ENCODE results near the gene GABRB3. TPM values are rescaled to one million over a fixed set of nuclear protein-coding genes. Genes with fewer than 3 reads are reported as not detected.

The GABRB3 gene
- total and polyA plus RNA-seq, 2 of the 8 experiments (the other 6 are each of a cell fraction or from before 2014, with no cell fraction given), result 98.8 to 163 TPM

- H4K91ac ChIP-seq (replicated peaks; ENCODE audit: insufficient read length, low read length), result no peak overlapping the region
- H3K9ac ChIP-seq (replicated peaks in 1 of 4; ENCODE audit: extremely low read depth in 1 of 4, low read depth in 3 of 4, low read length in 3 of 4), result no peak overlapping the region
- ChIA-PET CTCF (ENCODE audit: partially characterized antibody) (no interaction called here), POLR2A (ENCODE audit: partially characterized antibody) (no interaction called here)
- H2BK20ac ChIP-seq (ENCODE audit: low read length), result no peak overlapping the region
- H3K4me1 ChIP-seq (replicated peaks in 1 of 4; ENCODE audit: control insufficient read depth in 3 of 4, insufficient read depth in 4 of 4, low read length in 3 of 4), result peaks cover 5 to 11% (median 11%) of the 10 kb centered on the region in 4 experiments
- no peak for TF ChIP-seq SP2 (IDR thresholded peaks at IDR 0.05; ENCODE audit: low read length)
- no peak overlapping the region for H4K5ac ChIP-seq (ENCODE audit: insufficient read length, low read depth, low read length)
- no peak overlapping the region for H3K14ac ChIP-seq (ENCODE audit: insufficient read length)
- H3K9me3 ChIP-seq (ENCODE audit: insufficient read depth in 2 of 2, low read depth in 1 of 2, low read length in 1 of 2), result no peaks in the 10 kb centered on the region
- DNase-seq (ENCODE audit: low read depth in 1 of 2, low spot score in 2 of 2), result no peak
- no peak overlapping the region for H2BK120ac ChIP-seq (replicated peaks; ENCODE audit: low read depth, low read length)
- H2AFZ ChIP-seq (ENCODE audit: low read length), result no peak overlapping the region
- peaks cover 14% of the 10 kb centered on the region for H3K79me1 ChIP-seq (ENCODE audit: low read depth, low read length)
- no peak overlapping the region for H2BK5ac ChIP-seq (ENCODE audit: low read depth, low read length)
- no peak overlapping the region for H3K23ac ChIP-seq (ENCODE audit: insufficient read length)
- FAIRE-seq, result no peak
- H3K23me2 ChIP-seq (ENCODE audit: low read depth, low read length), result no peaks in the 10 kb centered on the region
- WGBS, 2 experiments (ENCODE audit: extremely low coverage in 1 of 2, insufficient coverage in 1 of 2, insufficient read length in 1 of 2, insufficient replicate concordance in 2 of 2, low coverage in 1 of 2, low lambda C conversion rate in 2 of 2, missing lambda C conversion rate in 1 of 2), result 79% methylated on average over 7 of the region's 7 CpGs; no CpG with 5 or more reads in 1 of the 2 experiments
- H3K18ac ChIP-seq (ENCODE audit: extremely low read depth, low read length), result no peak overlapping the region
- H3K4me3 ChIP-seq (ENCODE audit: extremely low read depth in 1 of 4, insufficient read depth in 2 of 4, low read depth in 3 of 4, low read length in 4 of 4), result no peak overlapping the region
- H3K27ac ChIP-seq (ENCODE audit: low read depth, low read length), result no peak overlapping the region
- no peak overlapping the region for H2BK12ac ChIP-seq (ENCODE audit: low read depth, low read length)
- H3K36me3 ChIP-seq (ENCODE audit: control insufficient read depth in 2 of 4, insufficient read depth in 4 of 4, low read length in 3 of 4), result peaks cover 0 to 2% (median 0%) of the 10 kb centered on the region in 4 experiments; a peak in 2 of 8 replicates
- H4K20me1 ChIP-seq (replicated peaks in 1 of 2; ENCODE audit: control insufficient read depth in 1 of 2, insufficient read depth in 2 of 2, low read length in 2 of 2), result peaks cover 2 to 14% of the 10 kb centered on the region in 2 experiments
- peak overlapping the region; percentile 54 for H2AK5ac ChIP-seq (ENCODE audit: low read depth, low read length)
- H4K8ac ChIP-seq (ENCODE audit: extremely low read depth, insufficient read depth, low read length), result peak overlapping the region; percentile 7; the same call in 1 of the 2 replicates
- no peak overlapping the region for H3K4ac ChIP-seq (replicated peaks; ENCODE audit: insufficient read length, low read depth, low read length)
- H3K79me2 ChIP-seq (ENCODE audit: control insufficient read depth in 1 of 2, insufficient read depth in 2 of 2, low read length in 2 of 2), result peaks cover 6 to 94% of the 10 kb centered on the region in 2 experiments
- no peak overlapping the region for H3K4me2 ChIP-seq (ENCODE audit: insufficient read depth in 1 of 2, low read depth in 2 of 2, low read length in 2 of 2)
- H2BK15ac ChIP-seq (ENCODE audit: low read length), result no peak overlapping the region
- H3K27me3 ChIP-seq (replicated peaks in 1 of 4; ENCODE audit: control insufficient read depth in 3 of 4, extremely low read depth in 1 of 4, insufficient read depth in 3 of 4, low read length in 3 of 4), result no peaks in the 10 kb centered on the region
- no peak overlapping the region for H3K56ac ChIP-seq (replicated peaks; ENCODE audit: insufficient read length, low read depth, low read length)
Observed at GRCh38 chr15:26739791-26740190, 33.1 kb downstream of the GABRB3 start.

All from H1 (cell line).